Esophagus squamous epithelium (tissue), 4 donors: ENCODE data around the gene MALL.
"Not testable (repeated sequence)": the region's sequence is repeated elsewhere in the genome, so short reads cannot be mapped to it uniquely, and the experiment has no call there.

ENCODE experiments used
- CTCF ChIP-seq, 6 experiments: fragments of 450-650 bp in 4 of 6; fragments of 200-600 bp in 2 of 6; sonication (generic) in 2 of 6; IDR thresholded peaks; one replicate each; pipeline ENCODE4 v1.5.1; 2016 to 2019; ENCODE audit warnings: antibody characterized with exemption in 6 of 6, mild to moderate bottlenecking in 4 of 6, moderate library complexity in 4 of 6
- POLR2A ChIP-seq, 4 donors: fragments of 450-650 bp; IDR thresholded peaks; one replicate each; pipeline ENCODE4 v1.6.1; 2017; ENCODE audit warnings: antibody characterized with exemption in 4 of 4, mild to moderate bottlenecking in 4 of 4, moderate library complexity in 3 of 4

GRCh38 chr2:110034935-110035334, 80.7 kb downstream of the MALL start:
- TF ChIP-seq POLR2A, CTCF (IDR thresholded peaks at IDR 0.05): not testable (repeated sequence)
